RWPE2 (cell line): ENCODE data around the gene HSP90AB1.

Experiments used
- ATAC-seq: fragments of 200-7000 bp; cut with Tn5 transposase; 3 replicates; pipeline ENCODE4 v1.9.1; 2021; ENCODE audit warnings: low read depth
- DNase-seq: peaks from one replicate; pipeline ENCODE4 v3.0.0-alpha.2; 2020; ENCODE audit warnings: low spot score
- H3K27ac ChIP-seq: fragments of 450-650 bp; 2 replicates; pipeline ENCODE4 v1.5.1; 2017; ENCODE audit warnings: mild to moderate bottlenecking; ENCODE audit not compliant: poor library complexity, severe bottlenecking
- H3K27me3 ChIP-seq: fragments of 250-450 bp; sonication (Bioruptor Pico); 2 replicates; pipeline ENCODE4 v1.5.1; 2021; ENCODE audit warnings: mild to moderate bottlenecking, moderate library complexity; ENCODE audit not compliant: insufficient read depth, poor library complexity, severe bottlenecking
- H3K36me3 ChIP-seq: fragments of 250-450 bp; sonication (Bioruptor Pico); 2 replicates; pipeline ENCODE4 v1.5.1; 2020; ENCODE audit warnings: low read depth, mild to moderate bottlenecking, moderate library complexity
- H3K4me1 ChIP-seq: fragments of 250-450 bp; sonication (Bioruptor Pico); 2 replicates; pipeline ENCODE4 v1.5.1; 2021; ENCODE audit warnings: mild to moderate bottlenecking, moderate library complexity; ENCODE audit not compliant: insufficient read depth, poor library complexity, severe bottlenecking
- H3K4me3 ChIP-seq: fragments of 250-450 bp; sonication (Bioruptor Pico); 2 replicates; pipeline ENCODE4 v1.5.1; 2021; ENCODE audit warnings: mild to moderate bottlenecking, moderate library complexity; ENCODE audit not compliant: severe bottlenecking
- H3K9me3 ChIP-seq: fragments of 250-450 bp; sonication (Bioruptor Pico); 2 replicates; pipeline ENCODE4 v1.5.1; 2021; ENCODE audit warnings: mild to moderate bottlenecking, moderate library complexity; ENCODE audit not compliant: severe bottlenecking
- CTCF ChIP-seq: fragments of 450-650 bp; IDR thresholded peaks from one replicate; pipeline ENCODE4 v1.5.1; 2017; ENCODE audit warnings: mild to moderate bottlenecking, moderate library complexity; ENCODE audit not compliant: poor library complexity, severe bottlenecking

The HSP90AB1 gene

GRCh38 chr6:44247338-44248302 is 719 bp downstream of the HSP90AB1 start:
- DNase-seq: no peak
- Histone ChIP-seq H3K9me3 (no peaks in the 10 kb centered on the region), H3K36me3 (peaks cover 56% of the 10 kb centered on the region), H3K4me3 (peak overlapping the region; percentile 93), H3K27me3 (no peaks in the 10 kb centered on the region), H3K4me1 (peaks cover 9% of the 10 kb centered on the region), H3K27ac (peak overlapping the region; percentile 89)
- TF ChIP-seq CTCF: no peak
- peak; percentile 16 for ATAC-seq

- Histone ChIP-seq H3K4me3 (peak overlapping the region; percentile 93), H3K36me3 (peaks cover 66% of the 10 kb centered on the region), H3K27ac (peak overlapping the region; percentile 89), H3K4me1 (peaks cover 9% of the 10 kb centered on the region), H3K9me3 (no peaks in the 10 kb centered on the region), H3K27me3 (no peaks in the 10 kb centered on the region)
- TF ChIP-seq CTCF: no peak
- ATAC-seq: no peak
- DNase-seq: no peak
Observed at GRCh38 chr6:44248579-44248978, 1.7 kb downstream of the HSP90AB1 start.

- Histone ChIP-seq H3K36me3 (peaks cover 72% of the 10 kb centered on the region), H3K27me3 (no peaks in the 10 kb centered on the region), H3K4me1 (peaks cover 9% of the 10 kb centered on the region), H3K4me3 (no peak overlapping the region), H3K27ac (peak overlapping the region; percentile 89), H3K9me3 (no peaks in the 10 kb centered on the region)
- ATAC-seq (no peak), DNase-seq (no peak)
- TF ChIP-seq CTCF: no peak
Observed at GRCh38 chr6:44249082-44249748, 2.3 kb downstream of the HSP90AB1 start.

- no peak overlapping the region for H3K4me3 ChIP-seq
- peaks cover 9% of the 10 kb centered on the region for H3K4me1 ChIP-seq
- peaks cover 82% of the 10 kb centered on the region for H3K36me3 ChIP-seq
- DNase-seq (no peak), ATAC-seq (no peak)
- TF ChIP-seq CTCF: no peak
- no peaks in the 10 kb centered on the region for H3K9me3 ChIP-seq
- H3K27ac ChIP-seq: peak overlapping the region; percentile 89
- H3K27me3 ChIP-seq: no peaks in the 10 kb centered on the region
Observed at GRCh38 chr6:44250067-44250717, 3.3 kb downstream of the HSP90AB1 start.
